ENCODE data around the gene PSMC1.

- TF ChIP-seq POLR2A (IDR thresholded peaks at IDR 0.05): no peak
- TF ChIP-seq CTCF (IDR thresholded peaks at IDR 0.05): no peak
- no peak for TF ChIP-seq POLR2AphosphoS5 (IDR thresholded peaks at IDR 0.05)
Measured at GRCh38 chr14:90308561-90308960, 52.2 kb downstream of the PSMC1 start.
